Ectodermal cell (in vitro differentiated cells): Measurements from ENCODE around the gene KCNQ1.

ENCODE experiments used
- H3K27ac ChIP-seq: 2 replicates; pipeline ENCODE4 v1.7.0; 2013; ENCODE audit warnings: mild to moderate bottlenecking, low read depth, low read length; ENCODE audit not compliant: insufficient read depth, poor library complexity, severe bottlenecking
- H3K27me3 ChIP-seq: 2 replicates; pipeline ENCODE4 v1.7.0; 2013; ENCODE audit warnings: mild to moderate bottlenecking, low read length; ENCODE audit not compliant: insufficient read depth, control insufficient read depth, poor library complexity, severe bottlenecking
- H3K36me3 ChIP-seq: one replicate; pipeline ENCODE4 v1.7.0; 2013; ENCODE audit warnings: low read length; ENCODE audit not compliant: control insufficient read depth, insufficient read depth
- H3K4me1 ChIP-seq: one replicate; pipeline ENCODE4 v1.7.0; 2013; ENCODE audit warnings: low read length; ENCODE audit not compliant: control insufficient read depth, insufficient read depth
- H3K4me3 ChIP-seq: 2 replicates; pipeline ENCODE4 v1.7.0; 2013; ENCODE audit warnings: low read depth, low read length, control low read depth; ENCODE audit not compliant: insufficient read depth
- H3K9me3 ChIP-seq: 2 replicates; pipeline ENCODE4 v1.7.0; 2013; ENCODE audit warnings: mild to moderate bottlenecking, low read length, moderate library complexity; ENCODE audit not compliant: control insufficient read depth
- WGBS, 2 experiments: methylation state at CpG; one replicate each; pipeline ENCODE4 v1.1.7; 2013; ENCODE audit warnings: missing lambda C conversion rate in 2 of 2; 5-methylcytosine and 5-hydroxymethylcytosine counted together

KCNQ1 gene

GRCh38 chr11:2531987-2532703 is 87.3 kb downstream of the KCNQ1 start:
- 81 to 84% methylated on average over 21 of the region's 21 CpGs for WGBS, 2 experiments
- H3K4me1 ChIP-seq = peaks cover 15% of the 10 kb centered on the region
- no peak overlapping the region for H3K27ac ChIP-seq
- peaks cover 12% of the 10 kb centered on the region for H3K27me3 ChIP-seq
- H3K4me3 ChIP-seq = no peak overlapping the region
- H3K36me3 ChIP-seq = no peaks in the 10 kb centered on the region
- H3K9me3 ChIP-seq = no peaks in the 10 kb centered on the region

- Histone ChIP-seq H3K36me3 (no peaks in the 10 kb centered on the region), H3K4me1 (peaks cover 15% of the 10 kb centered on the region), H3K9me3 (no peaks in the 10 kb centered on the region), H3K27me3 (peaks cover 12% of the 10 kb centered on the region), H3K4me3 (no peak overlapping the region), H3K27ac (peak overlapping the region; percentile 73)
- 24 to 26% methylated on average over 43 of the region's 43 CpGs for WGBS, 2 experiments
Measured at GRCh38 chr11:2532704-2533586, 88.1 kb downstream of the KCNQ1 start.

GRCh38 chr11:2533587-2534133 is 88.9 kb downstream of the KCNQ1 start:
- WGBS, 2 experiments = 28 to 29% methylated on average over 22 of the region's 22 CpGs
- H3K4me1 ChIP-seq = peaks cover 15% of the 10 kb centered on the region
- peak overlapping the region; percentile 73 for H3K27ac ChIP-seq
- no peak overlapping the region for H3K4me3 ChIP-seq
- no peaks in the 10 kb centered on the region for H3K9me3 ChIP-seq
- peaks cover 12% of the 10 kb centered on the region for H3K27me3 ChIP-seq
- H3K36me3 ChIP-seq = no peaks in the 10 kb centered on the region

DNA sequence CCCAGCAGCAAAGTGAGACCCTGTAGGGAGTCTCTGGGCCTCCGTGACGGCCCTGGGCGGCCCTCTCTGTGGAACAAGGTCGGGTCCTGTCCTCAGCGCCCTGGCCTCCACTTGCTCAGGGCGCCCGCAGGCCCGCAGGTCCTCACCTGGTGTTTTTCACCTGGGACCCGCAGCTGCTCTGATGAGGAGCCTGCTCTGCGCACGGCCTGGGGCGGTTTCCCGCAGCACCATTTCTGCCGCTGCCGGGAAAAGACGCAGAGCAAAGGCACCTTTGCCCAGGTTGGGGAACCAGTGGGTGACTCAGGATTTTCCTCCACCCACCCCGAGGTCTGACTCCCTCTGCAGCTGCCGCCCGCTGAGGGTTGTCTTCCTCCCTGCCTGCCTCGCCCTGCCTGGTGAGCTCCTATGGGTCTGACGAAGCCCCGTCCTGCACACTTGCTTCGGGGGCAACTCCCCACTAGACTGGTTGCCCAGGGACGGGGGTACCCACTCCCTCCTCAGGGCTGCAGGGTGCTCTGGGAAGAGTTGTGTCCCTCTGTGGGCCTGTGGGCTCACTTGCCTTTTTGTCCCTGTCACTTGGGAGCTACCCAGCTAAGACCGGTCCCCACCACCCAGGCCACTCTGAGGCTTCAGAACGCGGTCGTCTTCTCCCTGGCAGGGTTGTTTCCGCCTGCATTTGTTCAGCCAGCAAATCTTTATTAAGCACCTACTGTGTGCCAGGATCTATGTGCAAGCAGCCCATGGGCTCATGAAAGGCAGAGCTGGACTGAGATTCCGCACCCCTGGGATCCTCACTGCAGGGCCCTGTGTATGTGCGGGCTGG is 89.5 kb downstream of the KCNQ1 start:
- Histone ChIP-seq H3K36me3 (no peaks in the 10 kb centered on the region), H3K9me3 (no peaks in the 10 kb centered on the region), H3K4me3 (no peak overlapping the region), H3K27ac (no peak overlapping the region), H3K27me3 (peaks cover 12% of the 10 kb centered on the region), H3K4me1 (peaks cover 15% of the 10 kb centered on the region)
- 86% methylated on average over 31 of the region's 31 CpGs for WGBS, 2 experiments

GRCh38 chr11:2534957-2535672 is 90.3 kb downstream of the KCNQ1 start:
- Histone ChIP-seq H3K4me1 (peaks cover 22% of the 10 kb centered on the region), H3K9me3 (no peaks in the 10 kb centered on the region), H3K27ac (no peak overlapping the region), H3K4me3 (no peak overlapping the region), H3K36me3 (no peaks in the 10 kb centered on the region), H3K27me3 (peaks cover 12% of the 10 kb centered on the region)
- 92 to 94% methylated on average over 15 of the region's 15 CpGs for WGBS, 2 experiments

DNA sequence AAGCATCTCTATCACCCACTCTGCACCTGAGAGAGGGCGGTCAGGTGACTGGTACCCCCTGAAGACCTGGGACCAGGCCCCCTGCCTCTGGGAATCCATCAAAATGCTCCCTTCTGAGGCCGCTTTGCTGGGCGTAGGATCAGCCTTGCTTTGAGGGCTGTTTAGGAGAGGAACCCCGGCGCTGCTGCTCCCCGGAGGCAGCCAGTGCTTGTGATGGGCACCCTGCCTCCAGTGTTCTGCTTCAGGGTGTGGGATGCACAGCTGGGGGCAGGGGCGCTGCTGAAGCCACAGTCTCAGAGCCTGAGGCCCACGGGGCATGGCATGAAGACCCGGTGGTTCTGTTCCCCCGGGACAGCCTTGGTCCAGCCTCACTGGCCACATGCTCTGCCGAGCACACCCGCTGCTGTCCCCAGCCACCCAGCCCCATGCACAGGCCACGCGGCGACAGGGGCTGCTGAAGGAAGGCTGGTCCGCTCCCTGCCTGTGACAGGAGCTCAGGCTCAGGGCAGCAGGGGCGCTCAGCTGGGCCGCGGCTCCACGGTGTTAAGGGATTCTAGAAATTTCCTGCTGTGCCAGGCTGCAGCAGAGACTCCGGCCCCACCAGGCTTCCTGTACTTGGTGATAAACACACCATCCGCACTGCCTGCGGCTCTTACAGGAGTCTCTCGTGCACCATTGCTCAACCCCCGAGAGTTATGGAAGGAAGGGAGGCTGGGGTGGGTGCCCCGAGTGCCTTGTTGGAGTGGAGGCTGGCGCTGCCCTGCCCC is 91.0 kb downstream of the KCNQ1 start:
- WGBS, 2 experiments = 93% methylated on average over 27 of the region's 27 CpGs
- no peaks in the 10 kb centered on the region for H3K9me3 ChIP-seq
- peaks cover 12% of the 10 kb centered on the region for H3K27me3 ChIP-seq
- H3K36me3 ChIP-seq = no peaks in the 10 kb centered on the region
- H3K4me1 ChIP-seq = peaks cover 22% of the 10 kb centered on the region
- no peak overlapping the region for H3K4me3 ChIP-seq
- no peak overlapping the region for H3K27ac ChIP-seq

- Histone ChIP-seq H3K9me3 (no peaks in the 10 kb centered on the region), H3K4me1 (peaks cover 22% of the 10 kb centered on the region), H3K4me3 (no peak overlapping the region), H3K27ac (no peak overlapping the region), H3K36me3 (no peaks in the 10 kb centered on the region), H3K27me3 (peaks cover 12% of the 10 kb centered on the region)
- WGBS, 2 experiments = 93 to 95% methylated on average over 19 of the region's 19 CpGs
Measured at GRCh38 chr11:2536440-2536989, 91.7 kb downstream of the KCNQ1 start.

- Histone ChIP-seq H3K36me3 (no peaks in the 10 kb centered on the region), H3K4me1 (peaks cover 22% of the 10 kb centered on the region), H3K9me3 (no peaks in the 10 kb centered on the region), H3K27ac (no peak overlapping the region), H3K4me3 (no peak overlapping the region), H3K27me3 (peaks cover 12% of the 10 kb centered on the region)
- WGBS, 2 experiments = 93 to 96% methylated on average over 9 of the region's 9 CpGs
Measured at GRCh38 chr11:2537010-2537705, 92.3 kb downstream of the KCNQ1 start.
